HG03095 (cell line): Measurements from ENCODE around the gene NUP62CL.
A peak's percentile ranks its signal among the peaks of the same experiment; 100 is the strongest.

ENCODE experiments used
- ATAC-seq: cut with Tn5 transposase; IDR thresholded peaks from one replicate; pipeline ENCODE4 v1.9.1; 2021; ENCODE audit warnings: moderate library complexity; ENCODE audit not compliant: unreplicated experiment

NUP62CL gene

DNA sequence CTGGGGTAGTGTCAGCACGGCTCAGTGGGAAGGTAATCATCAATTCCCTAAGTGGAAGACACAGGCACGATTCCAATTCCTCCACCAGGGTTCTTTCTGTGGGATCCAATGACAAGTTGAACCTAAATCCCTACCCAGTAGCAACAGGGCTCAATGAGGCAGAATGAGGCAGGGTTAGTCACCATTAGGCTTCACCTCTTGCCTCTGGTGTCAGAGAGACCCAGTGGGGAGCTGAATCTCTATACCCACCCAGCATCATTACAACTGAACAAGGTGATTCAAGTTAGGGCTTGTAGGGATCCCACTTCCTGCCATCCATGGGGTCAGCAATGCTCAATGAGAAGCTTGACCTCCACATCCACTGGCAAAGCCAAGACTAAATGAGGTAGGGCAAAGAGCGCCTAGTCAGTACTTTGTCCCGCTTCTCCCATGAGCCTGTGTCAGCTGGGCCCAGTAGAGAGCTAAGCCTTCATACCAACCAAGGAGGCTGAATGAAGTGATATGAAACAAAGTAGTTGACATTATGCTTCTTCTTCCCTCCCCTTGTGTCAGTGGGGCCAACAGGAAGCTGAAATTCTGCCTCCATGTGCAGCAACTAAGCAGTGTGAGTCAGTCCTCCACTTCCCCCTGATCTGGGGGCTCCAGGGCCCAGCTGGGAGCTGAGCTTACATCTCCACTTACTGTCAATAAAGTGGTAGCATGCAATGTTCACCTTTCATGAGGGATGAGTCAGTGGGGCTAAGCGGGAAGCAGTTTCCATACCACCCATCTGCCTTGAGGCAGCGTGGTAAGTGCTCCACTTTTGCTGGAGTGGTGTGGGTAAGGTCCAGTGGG, 51.2 kb downstream of the NUP62CL start:
- ATAC-seq: no peak

DNA sequence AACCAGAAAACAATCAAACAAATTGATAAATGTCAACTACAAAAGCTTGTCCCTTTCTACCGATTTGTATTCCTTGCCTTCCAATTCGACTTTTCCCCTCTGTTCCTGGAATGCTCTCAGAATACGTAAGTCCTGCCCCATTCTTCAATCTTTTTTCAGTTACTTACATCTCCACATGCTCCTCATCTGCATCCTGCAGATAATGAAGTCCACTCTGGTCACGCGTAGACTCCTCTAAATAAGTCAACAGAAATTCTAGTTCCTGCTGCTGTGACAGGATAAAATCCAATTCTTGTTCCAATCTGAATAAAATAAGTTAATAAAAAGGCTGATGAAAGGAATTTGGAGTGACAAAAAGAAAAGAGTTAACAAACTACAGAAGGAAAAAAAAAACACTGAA, 53.2 kb downstream of the NUP62CL start:
- ATAC-seq: no peak

DNA sequence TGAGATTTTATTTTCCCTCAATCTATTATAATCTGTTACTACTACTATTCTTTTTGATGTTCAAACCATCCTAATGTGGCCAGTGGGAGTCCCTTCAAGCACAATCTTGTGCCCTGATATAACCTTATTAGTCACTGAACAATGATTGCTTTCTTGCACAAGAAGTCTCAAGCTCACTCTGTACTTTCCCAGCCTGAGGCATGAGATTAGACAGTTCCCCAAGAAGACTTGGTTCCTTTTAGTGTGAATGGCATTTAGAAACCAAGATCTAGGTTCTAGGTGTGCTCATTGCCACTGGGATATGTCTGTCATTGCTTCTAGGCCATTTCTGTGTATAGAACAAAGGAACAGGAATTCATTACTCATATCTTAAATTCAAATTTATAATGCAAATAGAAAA, 59.6 kb downstream of the NUP62CL start:
- no peak for ATAC-seq

DNA sequence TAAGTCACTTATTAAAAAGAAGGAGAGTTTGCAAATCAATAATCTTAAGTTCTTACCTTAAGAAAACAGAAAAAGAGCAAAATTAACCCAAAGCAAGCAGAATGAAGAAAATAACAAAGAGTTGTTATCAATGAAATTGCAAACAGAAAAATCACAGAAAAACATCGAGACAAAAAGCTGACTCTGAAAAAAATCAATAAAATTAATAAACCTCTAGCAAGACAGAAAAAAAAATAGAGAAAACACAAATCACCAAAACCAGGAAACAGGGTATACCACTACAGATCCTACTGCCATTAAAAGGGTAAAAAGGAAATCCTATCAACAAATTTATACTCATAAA, 70.3 kb downstream of the NUP62CL start:
- ATAC-seq: no peak

DNA sequence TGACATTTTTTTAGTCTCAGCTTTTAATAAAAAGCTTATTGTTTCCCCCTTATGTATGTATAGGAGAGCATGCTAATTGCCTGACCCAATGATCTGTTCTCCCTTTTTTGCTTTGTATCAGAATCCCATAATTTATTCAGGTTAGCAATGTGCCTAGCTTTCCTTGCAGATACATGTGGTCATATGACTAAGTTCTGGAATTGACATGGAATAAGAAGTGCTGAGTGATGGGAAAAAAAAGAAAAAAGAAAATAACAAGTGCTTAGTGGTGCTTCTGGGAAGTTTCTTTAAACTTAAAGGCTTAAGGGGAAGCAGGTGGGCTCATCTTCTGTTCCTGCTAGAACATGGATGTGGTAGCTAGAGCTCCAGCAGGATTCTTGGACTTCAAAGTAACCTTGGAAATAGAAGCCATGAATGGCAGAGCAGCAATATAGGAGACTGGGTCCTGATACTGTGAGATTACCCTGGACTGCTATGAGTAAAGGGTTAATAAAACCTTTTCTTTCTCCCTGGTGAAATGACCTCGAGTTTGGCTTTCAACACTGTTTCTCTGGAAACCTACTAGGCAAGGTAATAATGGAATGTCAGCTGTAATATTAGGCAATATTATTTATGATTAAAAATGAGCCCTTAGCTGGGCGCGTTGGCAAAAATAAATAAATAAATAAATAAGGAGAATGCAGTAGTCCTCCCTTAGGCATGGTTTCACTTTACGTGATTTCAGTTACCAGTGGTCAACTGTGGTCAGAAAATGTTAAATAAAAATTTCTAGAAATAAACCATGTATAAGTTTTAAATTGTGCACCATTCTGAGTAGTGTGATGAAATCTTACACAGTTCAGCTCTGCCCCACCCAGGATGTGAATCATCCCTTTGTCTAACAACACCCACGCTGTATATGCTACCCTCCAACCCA, 70.9 kb downstream of the NUP62CL start:
- no peak for ATAC-seq

DNA sequence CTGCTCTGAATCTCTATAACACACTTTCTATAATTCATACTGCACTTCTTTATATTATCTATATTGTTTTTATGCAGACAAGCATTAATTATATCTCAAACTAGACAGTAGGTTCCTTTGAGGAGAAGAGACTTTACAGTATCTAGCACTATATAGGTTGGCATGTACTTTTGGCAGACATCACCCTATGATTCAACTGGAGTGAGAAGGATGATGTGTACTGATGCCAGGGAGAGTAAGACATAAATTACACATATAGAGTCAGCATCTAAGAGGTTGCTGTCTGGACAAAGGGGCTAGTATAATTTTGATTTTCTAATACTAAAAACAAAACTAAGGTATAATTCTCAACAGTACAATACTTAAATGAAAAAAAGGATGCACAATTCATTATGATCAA, 82.5 kb downstream of the NUP62CL start:
- no peak for ATAC-seq

DNA sequence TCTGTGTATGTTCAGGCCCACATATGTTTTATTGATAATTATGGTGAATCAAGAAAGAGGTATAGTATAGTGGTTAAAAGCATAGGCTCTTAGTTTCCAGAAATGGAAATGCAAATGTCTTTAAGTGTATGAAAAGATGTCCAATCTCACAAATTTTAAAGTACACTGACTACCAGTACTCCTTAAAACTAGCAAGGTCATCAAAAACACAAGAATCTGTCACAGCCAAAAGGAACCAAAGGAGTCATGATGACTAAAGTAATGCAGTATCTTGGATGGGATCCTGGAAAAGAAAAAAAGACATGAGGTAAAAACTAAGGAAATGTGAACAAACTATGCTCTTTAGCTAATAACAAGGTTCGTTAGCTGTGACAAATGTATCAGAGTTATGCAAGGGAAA, 87.0 kb downstream of the NUP62CL start:
- ATAC-seq: no peak

DNA sequence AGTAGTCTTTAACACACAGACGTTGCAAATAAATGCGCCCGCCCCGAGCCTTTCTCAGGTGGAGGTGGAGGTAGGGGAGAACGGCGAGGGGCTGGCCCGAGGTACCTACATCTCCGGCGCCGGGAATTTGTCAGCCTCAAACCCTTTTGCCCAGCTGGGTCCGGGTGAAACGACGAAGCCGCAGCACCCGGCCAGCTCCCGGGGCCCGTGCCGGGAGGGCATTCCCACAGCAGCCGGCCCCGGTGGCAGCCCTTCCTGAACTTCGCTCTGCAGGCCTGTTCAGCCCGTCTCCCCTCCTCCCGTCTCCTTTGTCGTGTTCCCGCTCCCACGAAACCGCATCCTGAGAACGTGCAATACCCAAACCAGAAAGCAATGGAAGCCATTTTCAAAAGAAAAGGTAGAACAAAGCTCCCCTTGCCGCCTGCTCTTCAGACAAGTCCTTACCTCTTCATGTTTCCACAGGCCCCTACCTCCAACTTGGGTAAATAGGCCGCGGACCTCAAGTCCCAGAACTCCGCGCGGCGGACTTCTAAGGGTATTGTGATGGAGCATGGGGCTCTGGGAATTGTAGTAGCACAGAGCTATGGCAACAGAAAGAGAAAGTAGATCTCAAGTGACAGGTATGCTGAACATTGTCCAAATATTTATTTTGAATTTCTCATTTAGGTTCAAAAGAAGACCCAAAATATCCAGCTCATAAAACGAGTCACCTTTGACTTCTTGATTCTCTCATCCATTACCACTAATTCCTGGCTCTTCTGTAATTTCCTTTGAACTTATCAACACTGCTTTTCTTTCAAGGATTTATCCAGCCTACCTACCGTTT, 87.7 kb downstream of the NUP62CL start, which contains the start of gene RBM41:
RBM41 (minus strand) TSS at position 501 of the 826 bp plus-strand sequence; CDS start at position 452, 49 bp downstream.
- peak; percentile 99 for ATAC-seq

DNA sequence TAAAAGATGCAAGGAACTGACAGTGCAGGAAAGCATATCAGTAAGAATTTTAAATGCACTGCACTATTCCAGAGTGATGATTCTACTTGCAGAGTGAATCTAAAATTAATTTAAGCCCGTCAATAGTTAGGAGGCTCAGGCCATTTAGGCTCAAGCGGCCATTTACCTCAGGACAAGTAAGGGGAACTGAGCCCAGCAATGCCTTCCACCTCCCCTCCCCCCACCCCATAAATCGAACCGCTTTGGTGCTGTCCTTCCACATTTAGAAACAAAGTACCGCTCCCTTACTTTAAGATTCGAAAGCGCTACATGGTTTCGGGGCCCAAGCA, 88.3 kb downstream of the NUP62CL start:
- ATAC-seq: peak; percentile 19

DNA sequence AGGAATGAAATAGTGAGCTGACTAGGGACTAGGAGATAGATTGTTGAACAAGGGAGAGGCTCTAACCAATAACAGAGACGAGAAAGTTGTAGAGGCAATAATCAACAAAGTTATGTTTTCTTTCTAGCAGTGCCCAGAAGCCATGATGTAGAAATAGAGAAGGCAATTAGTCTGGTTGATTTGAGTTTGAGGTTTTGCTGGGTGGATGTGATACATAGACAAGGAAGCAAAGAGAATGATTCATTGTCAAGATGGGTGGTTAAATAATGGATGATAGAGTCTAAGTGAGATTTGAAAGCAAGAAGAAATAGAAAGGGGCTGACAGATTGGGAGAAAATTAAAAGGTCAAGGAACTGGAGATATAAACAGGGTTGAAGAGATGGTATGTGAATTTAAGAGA, 98.8 kb downstream of the NUP62CL start:
- ATAC-seq: no peak

DNA sequence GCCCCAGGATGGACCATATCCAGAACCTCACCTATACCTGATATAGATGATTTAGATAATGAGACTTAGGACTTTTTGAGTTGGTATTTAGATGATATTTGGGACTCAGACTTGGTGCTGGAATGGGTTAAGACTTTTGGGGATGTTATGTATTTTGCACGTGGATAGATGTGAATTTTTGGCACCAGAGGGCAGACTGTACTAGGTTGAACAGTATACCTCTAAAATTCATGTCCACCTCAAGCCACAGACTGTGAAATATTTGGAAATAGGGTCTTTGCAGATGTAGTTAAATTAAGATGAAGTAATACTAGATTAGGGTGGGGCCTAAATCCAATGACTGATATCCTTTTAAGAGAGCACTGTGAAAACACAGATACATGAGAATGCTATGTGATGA, 103.3 kb downstream of the NUP62CL start:
- ATAC-seq: no peak

DNA sequence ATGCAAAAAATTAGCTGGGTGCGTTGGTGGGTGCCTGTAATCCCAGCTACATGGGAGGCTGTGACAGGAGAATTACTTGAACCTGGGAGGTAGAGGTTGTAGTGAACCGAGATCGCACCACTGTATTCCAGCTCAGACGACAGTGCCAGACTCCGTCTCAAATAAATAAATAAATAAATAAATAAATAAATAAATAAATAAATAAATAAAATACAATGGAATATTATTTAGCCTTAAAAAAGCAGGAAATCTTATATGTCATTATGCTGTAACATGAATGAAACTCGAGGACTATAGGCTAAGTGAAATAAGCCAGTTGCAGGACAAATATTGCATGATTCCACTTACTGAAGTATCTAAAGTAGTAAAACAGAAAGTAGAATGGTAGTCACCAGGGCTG, 130.1 kb downstream of the NUP62CL start:
- no peak for ATAC-seq
